ENCODE results near the gene PDZK1. TPM values are rescaled to one million over a fixed set of nuclear protein-coding genes. Genes with fewer than 3 reads are reported as not detected.

Gene PDZK1
- 1 to 10 TPM in 1 of 7 donors, under 1 TPM in 4, not detected in 2; 0.36 to 2.0 (median 0.83) TPM for total RNA-seq
- 10 to 100 TPM in 1 of 2 donors, under 1 TPM in 1; 0.21 to 13.4 TPM for polyA plus RNA-seq
- long read RNA-seq, donor 1, partial matches to known transcripts, result 0 of 1 reads
- long read RNA-seq, donor 1, other reads (novel, unspliced or antisense), result 1 of 1 reads
- long read RNA-seq, donor 2, result 0 reads
- long read RNA-seq, donor 3, partial matches to known transcripts, result 0 of 3 reads
- long read RNA-seq, donor 3, other reads (novel, unspliced or antisense), result 1 of 3 reads

- H3K27ac ChIP-seq, result no peak within 1 kb of the TSS
- no peaks in the 10 kb centered on the region for H3K36me3 ChIP-seq
- no peak for TF ChIP-seq POLR2A (IDR thresholded peaks at IDR 0.05)
- TF ChIP-seq EP300 (IDR thresholded peaks at IDR 0.05), result no peak
- TF ChIP-seq CTCF (IDR thresholded peaks at IDR 0.05), result no peak
- intact Hi-C loops (cut with DNase I), result no loop called here
- DNase-seq, result no peak
- no peak within 1 kb of the TSS for H3K4me3 ChIP-seq
- H3K27me3 ChIP-seq, result no peaks in the 10 kb centered on the region
- no peaks in the 10 kb centered on the region for H3K4me1 ChIP-seq (ENCODE audit: insufficient read depth)
- H3K9me3 ChIP-seq, result no peaks in the 10 kb centered on the region
- 75 to 82% (median 76%) methylated on average over 9 of the region's 9 CpGs for WGBS, 3 donors
These were observed at the start of gene PDZK1 for GRCh38 chr1:145707183-145707867. TSS of gene PDZK1 (minus strand) at chr1:145707368. CDS start at chr1:145688021, 19,347 bp downstream.

GRCh38 chr1:145751491-145752037, 44.4 kb upstream of the PDZK1 start:
- no peaks in the 10 kb centered on the region for H3K36me3 ChIP-seq
- H3K9me3 ChIP-seq, result no peaks in the 10 kb centered on the region
- H3K4me3 ChIP-seq, result no peak overlapping the region
- H3K27ac ChIP-seq, result no peak overlapping the region
- H3K27me3 ChIP-seq, result no peaks in the 10 kb centered on the region
- H3K4me1 ChIP-seq (ENCODE audit: insufficient read depth), result no peaks in the 10 kb centered on the region
- no peak for TF ChIP-seq POLR2A (IDR thresholded peaks at IDR 0.05)
- no peak for TF ChIP-seq CTCF (IDR thresholded peaks at IDR 0.05)
- intact Hi-C loops (cut with DNase I), result no loop called here
- no peak for DNase-seq
- 62 to 72% (median 63%) methylated on average over 5 of the region's 5 CpGs for WGBS, 3 donors

- TF ChIP-seq POLR2A (IDR thresholded peaks at IDR 0.05), result no peak
- TF ChIP-seq EP300 (IDR thresholded peaks at IDR 0.05), result no peak
- TF ChIP-seq CTCF (IDR thresholded peaks at IDR 0.05), result no peak
- no peak overlapping the region for H3K4me3 ChIP-seq
- no peaks in the 10 kb centered on the region for H3K4me1 ChIP-seq (ENCODE audit: insufficient read depth)
- no peaks in the 10 kb centered on the region for H3K27me3 ChIP-seq
- H3K36me3 ChIP-seq, result no peaks in the 10 kb centered on the region
- intact Hi-C loops (cut with DNase I), result no loop called here
- H3K9me3 ChIP-seq, result no peaks in the 10 kb centered on the region
- no peak for DNase-seq
- 80 to 81% (median 80%) methylated on average over 5 of the region's 5 CpGs for WGBS, 3 donors
- no peak overlapping the region for H3K27ac ChIP-seq
These were observed 43.3 kb upstream of the PDZK1 start for GRCh38 chr1:145750426-145750825.

- TF ChIP-seq POLR2A (IDR thresholded peaks at IDR 0.05) (no peak), EP300 (IDR thresholded peaks at IDR 0.05) (no peak), CTCF (IDR thresholded peaks at IDR 0.05) (no peak)
- no peak for DNase-seq
- H3K36me3 ChIP-seq, result no peaks in the 10 kb centered on the region
- H3K4me1 ChIP-seq (ENCODE audit: insufficient read depth), result no peaks in the 10 kb centered on the region
- no peak overlapping the region for H3K4me3 ChIP-seq
- no peak overlapping the region for H3K27ac ChIP-seq
- H3K9me3 ChIP-seq, result no peaks in the 10 kb centered on the region
- H3K27me3 ChIP-seq, result no peaks in the 10 kb centered on the region
- intact Hi-C loops (cut with DNase I), result no loop called here
- 91 to 96% (median 92%) methylated on average over 9 of the region's 9 CpGs for WGBS, 3 donors
These were observed 40.5 kb upstream of the PDZK1 start for GRCh38 chr1:145747398-145748247.

Measured in ovary (tissue), 10 donors.